Measurements from ENCODE around the gene TXLNG.

TXLNG gene

DNA sequence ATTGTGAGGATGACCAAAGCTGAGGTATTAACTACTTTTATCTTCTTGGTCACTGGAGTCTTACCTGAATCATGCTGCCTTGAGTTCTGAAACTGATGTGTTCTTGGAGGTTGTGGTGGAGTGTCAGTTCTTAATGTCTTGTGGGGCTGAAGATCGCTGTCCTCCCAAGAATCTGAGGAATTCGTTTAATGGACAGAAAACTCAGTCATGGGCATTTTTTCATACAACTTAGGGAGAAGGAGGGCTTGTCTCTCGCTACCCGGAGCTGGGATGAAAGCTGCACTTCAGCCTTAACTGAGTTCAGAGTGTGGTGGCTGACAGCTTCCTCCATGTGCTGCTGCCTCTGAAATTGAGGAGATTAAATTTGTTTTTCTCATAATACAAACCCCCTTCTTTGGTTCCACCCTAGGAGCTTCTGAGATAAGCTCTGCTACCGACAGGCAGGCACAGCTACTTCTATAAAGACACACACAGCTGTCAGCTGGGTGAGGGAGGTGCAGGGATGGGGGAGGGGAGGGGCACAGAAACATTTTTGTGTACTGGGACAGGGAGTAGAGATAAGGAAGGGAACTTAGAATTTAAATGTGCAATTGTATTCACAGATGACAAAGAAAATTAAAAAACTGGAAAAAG is 53.1 kb downstream of the TXLNG start:
- no peak for DNase-seq

GRCh38 chrX:16839852-16840460 is 53.7 kb downstream of the TXLNG start:
- DNase-seq: peak; percentile 12

GRCh38 chrX:16842684-16843083 is 56.4 kb downstream of the TXLNG start:
- DNase-seq: no peak

GRCh38 chrX:16843208-16843909 is 57.1 kb downstream of the TXLNG start:
- no peak for DNase-seq

DNA sequence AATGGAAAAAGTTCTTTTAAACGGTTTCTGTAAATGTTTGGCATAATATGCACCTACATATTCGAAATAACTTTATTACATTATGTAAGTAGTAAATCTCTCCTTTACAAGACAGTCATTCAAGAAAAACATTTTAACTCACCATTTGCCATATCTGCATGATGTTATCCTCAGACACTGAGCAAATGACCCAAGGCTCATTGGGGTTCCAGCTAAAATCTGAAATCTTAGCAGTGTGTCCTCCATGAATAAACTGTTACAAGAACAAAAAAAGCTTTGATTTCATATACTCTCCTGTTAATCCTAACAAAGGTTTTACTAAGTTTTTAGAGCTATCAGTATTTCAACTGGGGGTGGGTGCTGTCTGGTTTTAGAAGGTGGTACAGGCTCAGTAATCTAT is 59.4 kb downstream of the TXLNG start:
- DNase-seq: no peak

- DNase-seq: no peak
Measured at GRCh38 chrX:16848541-16848940, 62.3 kb downstream of the TXLNG start.

- no peak for DNase-seq
Measured at GRCh38 chrX:16851421-16851820, 65.2 kb downstream of the TXLNG start.

GRCh38 chrX:16851827-16852226 is 65.6 kb downstream of the TXLNG start:
- DNase-seq: no peak

- no peak for DNase-seq
Measured at GRCh38 chrX:16852617-16853179, 66.4 kb downstream of the TXLNG start.

DNA sequence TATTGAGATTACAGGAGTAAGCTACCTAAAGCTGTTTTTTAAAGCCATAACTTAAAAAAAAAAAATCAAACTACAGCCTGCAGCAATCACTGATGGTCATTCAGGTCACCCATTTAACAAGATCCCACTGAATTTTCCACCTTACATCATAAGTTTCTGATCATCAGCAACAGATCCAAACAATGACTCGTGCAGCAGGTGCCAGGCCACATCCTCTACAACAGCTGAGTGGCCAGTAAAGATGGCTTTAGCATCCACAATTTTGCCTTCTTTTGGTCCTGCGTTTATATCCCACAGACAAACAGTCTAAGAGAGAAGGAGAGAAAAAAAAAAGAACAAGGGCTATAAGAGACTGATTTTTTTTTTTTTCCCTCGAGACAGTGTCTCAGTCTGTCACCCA is 67.3 kb downstream of the TXLNG start:
- DNase-seq: no peak

GRCh38 chrX:16855363-16856075 is 69.3 kb downstream of the TXLNG start:
- no peak for DNase-seq

DNA sequence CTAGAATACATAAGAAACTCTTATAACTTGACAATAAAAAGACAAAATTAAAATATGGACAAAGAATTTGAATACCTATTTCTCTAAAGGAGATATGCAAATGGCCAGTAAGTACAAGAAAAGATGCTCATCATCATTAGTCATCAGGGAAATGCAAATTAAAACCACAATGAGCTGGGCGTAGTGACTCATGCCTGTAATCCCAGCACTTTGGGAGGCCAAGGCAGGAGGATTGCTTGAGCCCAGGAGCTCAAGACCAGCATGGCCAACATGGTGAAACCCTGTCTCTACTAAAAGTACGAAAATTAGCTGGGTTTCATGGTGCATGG is 69.8 kb downstream of the TXLNG start:
- peak; percentile 25 for DNase-seq

DNA sequence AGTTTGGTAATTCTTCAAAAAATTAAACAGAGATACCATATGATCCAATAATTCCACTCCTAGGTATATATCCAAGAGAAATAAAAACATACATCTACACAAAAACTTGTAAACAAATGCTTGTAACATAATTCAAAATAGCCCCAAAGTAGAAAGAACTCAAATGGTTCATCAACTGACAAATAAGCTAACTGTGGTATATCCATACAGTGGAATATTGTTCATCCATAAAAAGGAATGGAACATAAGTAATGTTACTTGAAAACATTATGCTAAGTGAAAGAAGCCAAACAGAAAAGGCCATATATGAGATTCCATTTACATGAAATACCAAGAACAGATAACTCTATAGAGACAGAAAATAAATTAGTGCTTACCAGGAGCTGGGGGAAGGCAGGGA is 70.5 kb downstream of the TXLNG start:
- DNase-seq: no peak

GRCh38 chrX:16862829-16863228 is 76.6 kb downstream of the TXLNG start:
- no peak for DNase-seq

DNA sequence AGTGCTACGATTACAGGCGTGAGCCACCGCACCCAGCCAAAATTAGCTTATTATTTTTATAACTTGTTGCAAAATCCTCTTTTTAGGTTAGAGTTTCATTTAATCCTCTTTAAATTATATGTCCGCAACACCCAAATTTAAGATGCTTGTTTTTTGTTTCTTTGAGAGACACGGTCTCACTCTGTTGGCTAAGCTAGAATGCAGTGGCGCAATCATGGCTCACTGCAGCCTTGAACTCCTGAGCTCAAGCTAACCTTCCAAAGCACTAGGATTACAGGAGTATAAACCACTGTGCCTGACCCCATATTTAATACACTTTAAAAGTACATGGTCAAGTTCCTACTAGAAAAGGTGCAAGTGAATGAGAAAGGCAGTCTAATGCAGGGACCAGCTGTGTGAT is 81.7 kb downstream of the TXLNG start:
- DNase-seq: no peak

- no peak for DNase-seq
Measured at GRCh38 chrX:16868920-16869319, 82.7 kb downstream of the TXLNG start.

- peak; percentile 58 for DNase-seq
Measured at GRCh38 chrX:16869393-16870094, 83.3 kb downstream of the TXLNG start.

DNA sequence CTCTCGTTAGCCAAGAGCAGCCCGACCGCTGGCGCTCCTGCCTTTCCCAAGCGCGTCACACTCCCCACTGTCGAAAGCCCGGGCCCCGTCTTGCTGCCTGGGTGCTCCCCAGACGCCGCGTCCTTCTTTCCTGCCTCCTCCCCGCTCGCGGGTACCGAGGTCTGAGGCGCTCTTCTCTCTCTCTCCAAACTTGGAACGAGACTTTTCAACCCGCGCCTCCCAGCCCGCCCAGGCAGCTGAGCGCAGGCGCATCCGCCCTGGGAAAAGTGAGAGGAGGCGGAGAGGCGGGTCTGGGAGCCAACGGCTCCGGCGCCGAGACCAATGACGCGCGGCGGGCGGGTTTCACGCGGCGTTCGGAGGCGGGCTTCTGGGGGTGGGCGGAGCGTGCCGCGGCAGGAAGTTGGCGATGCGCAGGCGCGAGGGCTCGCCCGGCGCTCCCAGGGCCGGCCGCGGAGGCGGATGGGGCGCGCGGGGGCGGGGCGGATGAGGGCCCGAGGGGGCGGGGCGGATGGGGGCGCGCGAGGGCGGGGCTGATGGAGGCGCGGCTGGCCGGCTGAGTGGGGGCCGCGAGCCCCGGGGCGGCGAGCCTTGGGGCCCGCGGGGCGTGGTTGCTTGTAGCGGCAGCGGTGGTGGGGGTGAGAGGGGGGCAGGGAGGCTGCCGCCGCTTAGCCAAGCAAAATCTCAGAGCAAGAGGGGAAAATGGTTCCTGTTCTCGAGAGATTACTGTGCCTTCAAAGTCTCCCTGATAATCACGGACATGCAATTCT is 84.0 kb downstream of the TXLNG start, which contains the start of gene RBBP7:
RBBP7 (minus strand) TSS at position 268 of the 767 bp plus-strand sequence. CDS start 309 bp downstream, outside the sequence.
- DNase-seq: peak; percentile 88

- no peak for DNase-seq
Measured at GRCh38 chrX:16870862-16871815, 84.9 kb downstream of the TXLNG start.

- DNase-seq: no peak
Measured at GRCh38 chrX:16873106-16873505, 86.8 kb downstream of the TXLNG start.
